HG02610 (cell line): ENCODE data around the gene SNX11.

Source experiments
- ATAC-seq: cut with Tn5 transposase; IDR thresholded peaks from one replicate; pipeline ENCODE4 v1.9.1; 2021; ENCODE audit warnings: mild to moderate bottlenecking, moderate library complexity; ENCODE audit not compliant: unreplicated experiment

SNX11 gene

GRCh38 chr17:48131216-48131824 is 23.8 kb downstream of the SNX11 start:
- ATAC-seq: no peak

GRCh38 chr17:48132385-48132784 is 24.8 kb downstream of the SNX11 start:
- ATAC-seq: no peak

GRCh38 chr17:48134912-48135480 is 27.4 kb downstream of the SNX11 start:
- no peak for ATAC-seq

GRCh38 chr17:48137656-48138055 is 30.1 kb downstream of the SNX11 start:
- ATAC-seq: no peak

GRCh38 chr17:48139944-48140343 is 32.4 kb downstream of the SNX11 start:
- ATAC-seq: no peak

GRCh38 chr17:48143629-48144028 is 36.1 kb downstream of the SNX11 start:
- no peak for ATAC-seq

- ATAC-seq: no peak
Measured at GRCh38 chr17:48144231-48144630, 36.7 kb downstream of the SNX11 start.

- ATAC-seq: no peak
Measured at GRCh38 chr17:48144976-48145798, 37.6 kb downstream of the SNX11 start.

GRCh38 chr17:48148029-48148770 is 40.6 kb downstream of the SNX11 start:
- no peak for ATAC-seq

- ATAC-seq: no peak
Measured at GRCh38 chr17:48148854-48149786, 41.6 kb downstream of the SNX11 start.

- ATAC-seq: no peak
Measured at GRCh38 chr17:48149787-48150463, 42.4 kb downstream of the SNX11 start.

GRCh38 chr17:48150597-48151001 is 43.0 kb downstream of the SNX11 start:
- ATAC-seq: no peak

GRCh38 chr17:48151220-48151619 is 43.7 kb downstream of the SNX11 start:
- ATAC-seq: no peak

- ATAC-seq: no peak
Measured at GRCh38 chr17:48152289-48152688, 44.7 kb downstream of the SNX11 start.

- no peak for ATAC-seq
Measured at GRCh38 chr17:48153691-48154358, 46.3 kb downstream of the SNX11 start.

GRCh38 chr17:48155889-48156611 is 48.5 kb downstream of the SNX11 start:
- ATAC-seq: no peak

GRCh38 chr17:48159232-48159631 is 51.7 kb downstream of the SNX11 start:
- no peak for ATAC-seq
